ENCODE measurements around the gene TCF20.
A peak's percentile ranks its signal among the peaks of the same experiment; 100 is the strongest.

Gene TCF20

GRCh38 chr22:42281706-42282251 lies 11.3 kb upstream of the TCF20 start:
- DNase-seq, result no peak

- DNase-seq, result no peak
Measured at GRCh38 chr22:42281284-42281683, 10.8 kb upstream of the TCF20 start.

- no peak for DNase-seq
Measured at GRCh38 chr22:42280836-42281235, 10.4 kb upstream of the TCF20 start.

GRCh38 chr22:42280140-42280539 lies 9.7 kb upstream of the TCF20 start:
- DNase-seq, result no peak

- DNase-seq, result no peak
Measured at GRCh38 chr22:42279425-42280020, 9.1 kb upstream of the TCF20 start.

GRCh38 chr22:42277988-42278776 lies 7.7 kb upstream of the TCF20 start:
- DNase-seq, result no peak

- no peak for DNase-seq
Measured at GRCh38 chr22:42277232-42277753, 6.8 kb upstream of the TCF20 start.

- DNase-seq, result no peak
Measured at GRCh38 chr22:42275970-42276369, 5.5 kb upstream of the TCF20 start.

- DNase-seq, result no peak
Measured at GRCh38 chr22:42275176-42275575, 4.7 kb upstream of the TCF20 start.

GRCh38 chr22:42273855-42274451 lies 3.5 kb upstream of the TCF20 start:
- peak; percentile 12 for DNase-seq

- DNase-seq, result no peak
Measured at GRCh38 chr22:42272431-42272999, 2.1 kb upstream of the TCF20 start.

- DNase-seq, result no peak
Measured at GRCh38 chr22:42271906-42272305, 1.5 kb upstream of the TCF20 start.

- no peak for DNase-seq
Measured at GRCh38 chr22:42271191-42271813, 849 bp upstream of the TCF20 start.

- DNase-seq, result no peak
Measured at GRCh38 chr22:42270176-42270509, 310 bp downstream of the TCF20 start.

- DNase-seq, result peak; percentile 8
Measured at GRCh38 chr22:42269432-42270175, 849 bp downstream of the TCF20 start.

GRCh38 chr22:42268852-42269410 lies 1.5 kb downstream of the TCF20 start:
- DNase-seq, result no peak

GRCh38 chr22:42265321-42265720 lies 5.1 kb downstream of the TCF20 start:
- DNase-seq, result no peak

- DNase-seq, result no peak
Measured at GRCh38 chr22:42263944-42264343, 6.5 kb downstream of the TCF20 start.

GRCh38 chr22:42262964-42263363 lies 7.5 kb downstream of the TCF20 start:
- DNase-seq, result no peak

- no peak for DNase-seq
Measured at GRCh38 chr22:42261296-42261695, 9.2 kb downstream of the TCF20 start.

- no peak for DNase-seq
Measured at GRCh38 chr22:42258126-42258525, 12.3 kb downstream of the TCF20 start.

- DNase-seq, result no peak
Measured at GRCh38 chr22:42257386-42257785, 13.1 kb downstream of the TCF20 start.

Data from NCI-H2227 treated with DMSO at 0.1 percent for 48 hours (cell line).